ENCODE data around the gene ADPRH. TPM values are rescaled to one million over a fixed set of nuclear protein-coding genes. Genes with fewer than 3 reads are reported as not detected.

ADPRH gene
- total and polyA plus RNA-seq, 2 of the 4 experiments (the other 2 are of a cell fraction), result under 0.01 to 0.12 TPM

- no peak overlapping the region for H3K4ac ChIP-seq (ENCODE audit: low read depth, low read length)
- no peaks in the 10 kb centered on the region for H3K4me1 ChIP-seq (ENCODE audit: control insufficient read depth, insufficient read depth, low read length)
- in situ Hi-C loops (cut with MboI; ENCODE audit: low sequenced_read_pairs) (no loop called here), dilution Hi-C loops (cut with HindIII; ENCODE audit: low sequenced_read_pairs, unreplicated experiment) (no loop called here), intact Hi-C loops (cut with micrococcal nuclease) (no loop called here)
- no peak overlapping the region for H3K56ac ChIP-seq (ENCODE audit: extremely low read depth, insufficient read depth, low read length)
- no peak for TF ChIP-seq MAFK (IDR thresholded peaks at IDR 0.05; ENCODE audit: low read depth, low read length)
- TF ChIP-seq RFX5 (IDR thresholded peaks at IDR 0.05; ENCODE audit: low read depth, low read length), result no peak
- no peak overlapping the region for H3K14ac ChIP-seq (replicated peaks; ENCODE audit: low read depth, low read length)
- no peak overlapping the region for H2BK5ac ChIP-seq (ENCODE audit: low read depth, low read length, poor library complexity, severe bottlenecking)
- H4K8ac ChIP-seq (ENCODE audit: low read depth in 2 of 2, low read length in 2 of 2), result no peak overlapping the region
- no peak overlapping the region for H2AFZ ChIP-seq (replicated peaks; ENCODE audit: low read length, poor library complexity)
- H3K9me3 ChIP-seq (ENCODE audit: control insufficient read depth, insufficient read depth, low read length), result no peaks in the 10 kb centered on the region
- H3K4me2 ChIP-seq (ENCODE audit: low read depth, low read length), result no peak overlapping the region
- H3K9me1 ChIP-seq (ENCODE audit: insufficient read depth, low read length), result no peaks in the 10 kb centered on the region
- H4K20me1 ChIP-seq (ENCODE audit: insufficient read depth, low read length), result no peaks in the 10 kb centered on the region
- no peaks in the 10 kb centered on the region for H3K36me3 ChIP-seq (ENCODE audit: control insufficient read depth, insufficient read depth, low read length)
- no peak overlapping the region for H2BK15ac ChIP-seq (ENCODE audit: low read depth, low read length)
- no peak overlapping the region for H3K4me3 ChIP-seq (ENCODE audit: insufficient read depth, low read depth, low read length)
- H3K18ac ChIP-seq (ENCODE audit: low read depth, low read length), result no peak overlapping the region
- H4K5ac ChIP-seq (ENCODE audit: low read depth, low read length), result no peak overlapping the region
- H2BK120ac ChIP-seq (ENCODE audit: low read depth, low read length), result no peak overlapping the region
- no peak overlapping the region for H4K91ac ChIP-seq (ENCODE audit: insufficient read depth, low read depth, low read length)
- ATAC-seq (ENCODE audit: low read depth), result no peak
- no peak overlapping the region for H2BK20ac ChIP-seq (ENCODE audit: low read depth, low read length)
- WGBS, 2 experiments (ENCODE audit: extremely low coverage in 2 of 2, insufficient read length in 1 of 2), result 60% methylated on average over 2 of the region's 9 CpGs; no CpG with 5 or more reads in 1 of the 2 experiments
- H3K27me3 ChIP-seq (ENCODE audit: control insufficient read depth, insufficient read depth, low read length), result peaks cover 27% of the 10 kb centered on the region
- ChIA-PET POLR2A (ENCODE audit: unreplicated experiment) (no interaction called here), CTCF (no interaction called here)
- H2AK5ac ChIP-seq (ENCODE audit: low read depth, low read length), result no peak overlapping the region
- H3K23ac ChIP-seq (ENCODE audit: low read depth, low read length), result no peak overlapping the region
- no peak overlapping the region for H2AK9ac ChIP-seq (replicated peaks; ENCODE audit: low read depth, low read length, poor library complexity)
- H3K79me1 ChIP-seq (ENCODE audit: low read depth in 1 of 2, low read length in 2 of 2), result no peaks in the 10 kb centered on the region
- H3K27ac ChIP-seq (ENCODE audit: insufficient read depth, low read length), result no peak overlapping the region
- no peak for DNase-seq
- no peak overlapping the region for H3K9ac ChIP-seq (ENCODE audit: low read depth, low read length)
- BruUV-seq (replicated peaks), result no TSS peak
These were observed 20.5 kb upstream of the ADPRH start for GRCh38 chr3:119558626-119559317.
